ENCODE results near the gene SLC6A20. TPM values are rescaled to one million over a fixed set of nuclear protein-coding genes. Genes with fewer than 3 reads are reported as not detected.

The SLC6A20 gene
- total RNA-seq, 1 donor: not detected

- TF ChIP-seq CTCF (IDR thresholded peaks at IDR 0.05; ENCODE audit: insufficient read depth, low read depth, low read length): no peak
- H3K4me3 ChIP-seq (ENCODE audit: low read depth, low read length): no peak overlapping the region
- no peak for DNase-seq (ENCODE audit: low read depth)
Observed at GRCh38 chr3:45777111-45777745, 19.1 kb downstream of the SLC6A20 start.

- H3K4me3 ChIP-seq (ENCODE audit: low read depth, low read length): no peak overlapping the region
- TF ChIP-seq CTCF (IDR thresholded peaks at IDR 0.05; ENCODE audit: insufficient read depth, low read depth, low read length): no peak
- no peak for DNase-seq (ENCODE audit: low read depth)
Observed at GRCh38 chr3:45776611-45777010, 19.7 kb downstream of the SLC6A20 start.

- no peak for DNase-seq (ENCODE audit: low read depth)
- no peak for TF ChIP-seq CTCF (IDR thresholded peaks at IDR 0.05; ENCODE audit: insufficient read depth, low read depth, low read length)
- H3K4me3 ChIP-seq (ENCODE audit: low read depth, low read length): no peak overlapping the region
Observed at GRCh38 chr3:45776301-45776595, 20.1 kb downstream of the SLC6A20 start.

GRCh38 chr3:45775571-45776300 lies 20.6 kb downstream of the SLC6A20 start:
- DNase-seq (ENCODE audit: low read depth): no peak
- no peak overlapping the region for H3K4me3 ChIP-seq (ENCODE audit: low read depth, low read length)
- no peak for TF ChIP-seq CTCF (IDR thresholded peaks at IDR 0.05; ENCODE audit: insufficient read depth, low read depth, low read length)

GRCh38 chr3:45774581-45775521 lies 21.5 kb downstream of the SLC6A20 start:
- DNase-seq (ENCODE audit: low read depth): no peak
- TF ChIP-seq CTCF (IDR thresholded peaks at IDR 0.05; ENCODE audit: insufficient read depth, low read depth, low read length): no peak
- H3K4me3 ChIP-seq (ENCODE audit: low read depth, low read length): no peak overlapping the region

- DNase-seq (ENCODE audit: low read depth): peak; percentile 70
- no peak overlapping the region for H3K4me3 ChIP-seq (ENCODE audit: low read depth, low read length)
- no peak for TF ChIP-seq CTCF (IDR thresholded peaks at IDR 0.05; ENCODE audit: insufficient read depth, low read depth, low read length)
Observed at GRCh38 chr3:45773714-45774449, 22.5 kb downstream of the SLC6A20 start.

Measured in fibroblast of villous mesenchyme (primary cell).